HG03354 (cell line): Measurements from ENCODE around the gene NLRP10.

Experiments used
- ATAC-seq: cut with Tn5 transposase; IDR thresholded peaks from one replicate; pipeline ENCODE4 v1.9.1; 2021; ENCODE audit warnings: mild to moderate bottlenecking; ENCODE audit not compliant: unreplicated experiment, poor library complexity, severe bottlenecking

Gene NLRP10

GRCh38 chr11:7981619-7982157 lies 16.4 kb upstream of the NLRP10 start:
- no peak for ATAC-seq

- no peak for ATAC-seq
Observed at GRCh38 chr11:7977232-7977917, 12.1 kb upstream of the NLRP10 start.

GRCh38 chr11:7974668-7975067 lies 9.4 kb upstream of the NLRP10 start:
- no peak for ATAC-seq

- ATAC-seq, result no peak
Observed at GRCh38 chr11:7973011-7973410, 7.8 kb upstream of the NLRP10 start.

- no peak for ATAC-seq
Observed at GRCh38 chr11:7971846-7972245, 6.6 kb upstream of the NLRP10 start.

GRCh38 chr11:7969756-7970646 lies 4.8 kb upstream of the NLRP10 start:
- ATAC-seq, result no peak

- ATAC-seq, result no peak
Observed at GRCh38 chr11:7968686-7969085, 3.4 kb upstream of the NLRP10 start.

GRCh38 chr11:7967826-7968225 lies 2.6 kb upstream of the NLRP10 start:
- ATAC-seq, result no peak

GRCh38 chr11:7967097-7967496 lies 1.9 kb upstream of the NLRP10 start:
- ATAC-seq, result no peak

- no peak for ATAC-seq
Observed at GRCh38 chr11:7964873-7965272, 374 bp downstream of the NLRP10 start.

- ATAC-seq, result no peak
Observed at GRCh38 chr11:7964261-7964660, 986 bp downstream of the NLRP10 start.

GRCh38 chr11:7955191-7955590 lies 10.1 kb downstream of the NLRP10 start:
- ATAC-seq, result no peak

- no peak for ATAC-seq
Observed at GRCh38 chr11:7949934-7950333, 15.3 kb downstream of the NLRP10 start.

- ATAC-seq, result no peak
Observed at GRCh38 chr11:7944123-7944522, 21.1 kb downstream of the NLRP10 start.

GRCh38 chr11:7941608-7942007 lies 23.6 kb downstream of the NLRP10 start, which contains the start of gene OR10A3:
Gene OR10A3, minus strand, starts transcription at chr11:7941708. Its CDS starts 2,188 bp downstream, at chr11:7939520.
- ATAC-seq, result no peak

GRCh38 chr11:7941146-7941545 lies 24.1 kb downstream of the NLRP10 start:
- no peak for ATAC-seq

- no peak for ATAC-seq
Observed at GRCh38 chr11:7936615-7937014, 28.6 kb downstream of the NLRP10 start.

- ATAC-seq, result no peak
Observed at GRCh38 chr11:7931168-7931567, 34.1 kb downstream of the NLRP10 start, which contains the start of gene OR10A6. Gene OR10A6, minus strand, starts transcription at chr11:7931268. Its CDS starts 2,606 bp downstream, at chr11:7928662.

- no peak for ATAC-seq
Observed at GRCh38 chr11:7927635-7928034, 37.6 kb downstream of the NLRP10 start.

GRCh38 chr11:7924536-7924935 lies 40.7 kb downstream of the NLRP10 start:
- ATAC-seq, result no peak

- ATAC-seq, result no peak
Observed at GRCh38 chr11:7918141-7918540, 47.1 kb downstream of the NLRP10 start.
